ENCODE measurements around the gene KSR2.

The KSR2 gene

GRCh38 chr12:117403586-117404139, 565.1 kb downstream of the KSR2 start:
- no peak for TF ChIP-seq CTCF (IDR thresholded peaks at IDR 0.05; ENCODE audit: low read depth, low read length, missing control alignments)
- H3K4me3 ChIP-seq (replicated peaks; ENCODE audit: low read depth, low read length), result no peak overlapping the region
- no peak for DNase-seq (ENCODE audit: extremely low read depth, low read depth)

Measured in HFF-Myc (cell line).